ENCODE data around the gene EN1.

Gene EN1

DNA sequence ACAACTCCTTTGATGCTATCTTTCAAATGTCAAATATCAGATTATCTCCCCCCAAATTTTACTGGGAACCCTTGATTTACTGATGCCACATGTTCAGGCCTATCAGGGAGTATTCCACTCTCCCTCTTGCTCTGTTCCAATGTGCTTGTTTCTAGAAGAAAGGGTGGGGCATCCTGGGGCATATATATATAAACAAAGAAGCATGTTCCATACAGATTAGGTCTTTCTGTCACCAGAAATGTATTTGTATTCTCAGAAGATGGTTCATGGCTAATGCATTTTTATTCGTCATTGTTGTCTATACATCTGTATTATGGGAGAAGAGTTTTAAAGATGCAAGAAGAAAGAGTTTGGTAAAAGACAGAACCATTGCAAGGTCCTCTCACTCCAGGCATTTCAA lies 24.9 kb downstream of the EN1 start:
- no peak for DNase-seq (ENCODE audit: low read depth in 2 of 2)

DNA sequence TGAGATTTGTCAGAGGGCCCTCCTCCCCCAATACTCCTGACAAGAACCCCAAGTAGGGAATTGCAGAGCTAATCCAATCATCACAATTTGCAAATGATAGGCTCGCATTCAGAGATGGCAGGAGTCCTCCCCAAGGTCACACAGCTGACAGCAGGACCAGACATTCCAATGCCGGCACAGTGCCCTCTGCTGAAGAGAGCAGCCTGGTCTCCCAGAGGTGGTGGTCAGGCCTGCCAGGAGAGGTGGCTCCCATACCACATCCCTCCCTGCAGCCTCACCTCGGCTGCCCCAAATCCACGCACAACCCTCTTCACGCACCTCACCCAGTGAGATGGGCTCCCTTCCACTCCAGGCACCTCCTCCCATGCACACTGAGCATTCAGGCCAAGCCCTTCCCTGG lies 25.4 kb downstream of the EN1 start:
- no peak for DNase-seq (ENCODE audit: low read depth in 2 of 2)

DNA sequence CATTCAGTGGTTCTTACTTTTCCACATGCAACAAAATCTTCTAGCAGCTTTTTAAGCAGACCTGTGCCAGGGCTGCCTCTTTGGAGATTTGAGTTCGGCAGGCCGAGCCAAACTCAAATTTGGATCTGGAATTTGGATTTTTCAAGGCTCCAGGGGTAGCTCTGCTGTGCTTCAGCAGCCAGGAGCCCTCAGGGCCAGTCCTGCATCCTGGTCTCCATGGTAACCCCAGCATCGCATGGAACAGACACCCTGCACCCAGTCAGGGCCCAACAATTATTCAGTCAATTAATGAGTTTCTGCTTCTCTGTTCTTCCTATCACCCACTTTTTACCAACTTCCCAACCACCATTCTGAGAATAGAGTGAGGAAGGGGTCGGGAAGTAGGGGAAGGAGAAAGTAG lies 30.0 kb downstream of the EN1 start:
- no peak for DNase-seq (ENCODE audit: low read depth in 2 of 2)

DNA sequence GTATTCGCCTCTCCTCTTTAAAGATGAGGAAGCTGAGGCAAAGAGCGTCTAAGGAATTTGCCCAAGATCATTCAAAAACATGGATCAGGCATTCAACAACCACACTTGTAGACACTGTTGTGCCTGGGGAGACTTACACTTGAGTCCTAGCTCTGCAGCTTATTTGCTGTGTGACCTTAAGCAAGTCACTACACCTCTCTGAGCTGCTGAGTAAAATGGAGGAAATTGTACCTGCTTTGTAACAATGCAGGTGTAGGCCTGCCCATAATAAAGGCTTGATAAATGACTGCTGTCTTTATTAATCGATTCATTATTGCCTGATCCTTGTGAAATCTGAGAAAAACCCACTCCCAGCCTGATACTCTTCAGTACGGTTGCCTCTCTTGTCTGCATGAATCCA lies 30.8 kb downstream of the EN1 start:
- no peak for DNase-seq (ENCODE audit: low read depth in 2 of 2)

DNA sequence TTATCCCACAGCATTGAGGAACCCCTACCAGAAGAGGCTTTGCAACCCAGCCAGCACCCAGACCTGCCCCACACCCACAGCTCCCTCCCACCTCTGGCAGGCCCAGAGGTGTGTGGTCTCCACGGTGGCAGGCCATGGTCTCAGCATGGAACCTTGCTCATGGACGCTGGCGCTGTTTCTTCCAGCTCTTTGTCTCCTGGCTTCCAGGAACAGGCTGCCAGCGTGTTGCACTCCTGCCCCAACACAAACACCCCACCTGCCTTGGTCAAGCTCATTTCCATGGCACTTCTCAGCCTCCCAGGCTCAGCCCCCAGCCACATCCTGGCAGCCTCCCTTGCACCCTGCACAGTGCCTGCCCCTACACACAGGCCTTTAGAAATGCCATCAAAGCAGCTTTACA lies 31.7 kb downstream of the EN1 start:
- no peak for DNase-seq (ENCODE audit: low read depth in 2 of 2)

DNA sequence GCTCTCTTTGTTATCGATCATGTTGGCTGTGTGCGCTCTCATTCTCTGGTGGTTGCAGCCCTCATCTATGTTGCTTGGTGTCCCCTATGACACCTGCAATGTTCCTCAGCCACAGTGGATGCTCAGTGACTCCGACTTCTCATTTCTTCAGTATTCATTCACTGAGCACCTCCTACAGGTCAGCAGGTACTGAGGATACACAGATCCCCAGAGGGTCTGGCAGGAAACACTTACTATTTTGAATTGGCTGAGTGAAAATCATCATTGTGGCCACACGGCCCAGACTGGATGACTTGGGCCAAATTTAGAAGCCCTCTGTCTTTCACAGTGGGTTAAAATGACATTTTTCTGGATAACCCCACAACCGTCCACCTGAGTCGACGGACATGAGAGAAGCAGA lies 32.1 kb downstream of the EN1 start:
- no peak for DNase-seq (ENCODE audit: low read depth in 2 of 2)

DNA sequence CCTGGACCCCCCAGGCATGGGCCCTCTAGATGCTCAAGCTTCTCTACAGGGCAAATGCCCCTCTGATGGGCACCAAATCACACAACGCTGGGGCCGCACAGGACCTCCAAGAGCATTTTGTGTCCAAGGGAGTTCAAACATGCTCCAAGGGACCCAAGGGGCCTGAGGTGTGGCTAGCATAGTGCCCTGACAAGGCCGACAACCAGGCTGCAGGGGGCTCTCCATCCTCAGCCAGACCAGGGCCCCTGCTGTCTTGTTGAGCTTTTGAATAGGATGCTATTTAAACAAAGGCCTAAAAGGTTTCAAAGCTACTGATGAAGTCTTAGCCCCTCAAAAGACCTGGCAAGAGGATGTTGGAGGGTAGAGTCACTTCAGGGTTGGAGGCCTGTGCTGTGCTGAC lies 33.1 kb downstream of the EN1 start:
- DNase-seq (ENCODE audit: low read depth in 2 of 2), result no peak

DNA sequence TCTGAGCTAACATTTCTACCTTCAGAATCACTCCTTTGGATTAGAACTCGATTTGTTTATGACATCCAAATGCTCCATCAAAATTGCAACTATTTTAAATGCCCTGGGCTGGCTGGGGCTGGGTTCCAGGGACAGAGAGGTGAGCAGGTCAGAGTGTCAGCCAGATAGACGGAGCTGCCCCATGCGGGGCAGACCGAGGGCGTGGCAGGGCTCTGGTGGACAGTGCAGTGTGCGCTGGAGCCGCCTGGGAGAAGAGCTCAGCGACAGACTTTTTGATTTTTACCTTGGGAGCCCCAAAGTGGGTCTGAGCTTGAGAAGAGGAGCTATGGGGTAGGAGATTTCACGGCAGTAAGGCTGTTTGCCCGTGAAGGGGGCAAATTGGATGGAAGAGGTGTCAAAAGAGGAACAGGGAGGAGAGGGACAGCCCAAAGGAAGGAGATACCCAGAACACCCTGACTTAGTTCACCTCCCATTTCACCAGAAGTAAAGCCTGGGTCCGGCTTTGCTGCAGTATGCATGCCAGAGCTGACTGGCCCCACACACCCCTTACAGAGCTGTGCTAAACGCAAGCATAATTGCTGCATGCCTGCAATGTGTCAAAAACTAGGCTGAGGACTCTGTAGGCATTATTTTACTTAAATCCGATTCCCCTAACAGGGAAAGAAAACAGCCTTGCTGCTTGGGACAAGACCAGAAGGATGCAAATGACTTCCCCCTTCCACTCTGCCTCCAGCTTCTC lies 33.7 kb downstream of the EN1 start:
- no peak for DNase-seq (ENCODE audit: low read depth in 2 of 2)

DNA sequence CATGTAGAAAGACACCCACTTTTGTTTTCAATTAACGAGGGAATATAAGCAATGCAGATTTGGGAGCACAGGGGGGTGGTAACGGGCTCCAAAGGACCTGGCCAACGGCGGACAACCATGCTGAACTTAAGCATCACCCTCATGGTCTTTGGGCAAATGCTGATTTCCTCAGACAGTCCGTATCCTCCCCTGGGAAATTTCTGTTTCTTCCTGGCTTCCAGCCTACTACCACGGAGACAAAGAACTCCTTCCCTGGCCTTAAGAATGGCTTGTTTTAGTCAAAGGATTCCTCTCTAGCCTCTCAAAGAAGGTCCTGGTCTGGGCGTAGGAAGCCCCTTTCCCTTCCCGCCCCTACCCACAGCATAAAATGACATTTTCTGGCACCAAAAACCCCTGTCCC lies 34.3 kb downstream of the EN1 start:
- no peak for DNase-seq (ENCODE audit: low read depth in 2 of 2)

DNA sequence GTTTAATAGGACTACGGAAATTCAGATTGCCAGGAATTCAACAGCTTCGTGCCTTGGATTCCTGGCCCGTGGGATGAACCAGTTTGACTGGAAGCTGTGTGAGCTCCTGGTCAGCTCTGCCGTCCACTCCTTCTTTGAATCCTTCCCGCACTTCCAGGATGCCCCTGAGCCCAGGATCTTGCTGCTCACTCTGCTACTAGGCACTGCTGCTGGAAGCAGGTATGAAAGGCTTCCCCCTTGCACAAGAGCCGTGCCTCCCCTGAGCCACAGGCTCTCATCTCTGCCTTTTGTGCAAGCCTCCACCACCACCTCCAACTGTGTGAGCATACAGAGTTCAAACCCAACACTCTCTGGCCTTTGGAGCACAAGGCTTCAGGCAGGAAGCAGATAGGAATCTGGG lies 34.9 kb downstream of the EN1 start:
- no peak for DNase-seq (ENCODE audit: low read depth in 2 of 2)

DNA sequence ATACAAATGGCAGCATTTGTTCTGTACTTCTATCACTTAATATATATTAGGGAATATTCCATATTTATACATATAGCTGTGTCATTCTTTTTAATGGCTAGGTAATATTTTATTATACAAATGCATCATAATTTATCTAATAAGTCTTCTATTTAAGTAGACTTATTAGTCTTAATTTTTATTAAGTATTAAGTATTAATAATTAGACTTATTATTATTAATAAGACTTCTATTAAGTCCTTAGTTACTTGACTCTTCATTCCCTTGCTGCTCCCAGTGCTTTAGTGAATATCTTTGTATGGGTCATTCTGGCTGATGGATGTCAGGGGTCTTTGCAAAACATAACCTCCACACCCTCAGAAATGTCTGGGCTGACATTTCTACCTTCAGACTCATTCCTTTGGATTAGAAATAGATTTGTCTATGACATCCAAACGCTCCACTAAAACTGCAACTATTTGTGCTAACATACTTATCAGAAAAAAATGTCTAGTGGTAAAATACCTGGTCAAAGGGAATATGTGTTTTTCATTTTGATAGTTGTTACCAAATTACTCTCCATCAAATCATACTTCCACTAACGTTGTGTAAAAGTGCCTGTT lies 35.8 kb downstream of the EN1 start:
- DNase-seq (ENCODE audit: low read depth in 2 of 2), result no peak

DNA sequence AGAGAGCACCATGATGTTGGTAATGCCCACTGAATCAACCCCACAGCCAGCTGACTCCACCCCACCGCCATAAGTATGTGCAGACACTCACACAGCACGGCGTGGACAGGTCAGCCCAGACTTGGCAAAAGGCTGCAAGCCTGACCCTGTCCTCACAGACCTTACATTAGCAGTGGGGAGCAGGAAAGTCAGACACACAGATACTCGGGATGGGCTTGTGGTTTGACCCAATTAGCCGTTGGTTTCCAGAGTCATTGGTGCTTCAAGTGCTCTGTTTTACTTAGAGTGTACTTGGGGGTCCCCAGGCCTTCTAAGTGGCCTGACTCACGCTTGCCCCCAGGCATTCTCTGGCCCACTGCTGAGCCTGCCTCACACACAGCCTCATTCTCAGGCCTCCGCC lies 36.7 kb downstream of the EN1 start:
- DNase-seq (ENCODE audit: low read depth in 2 of 2), result no peak

DNA sequence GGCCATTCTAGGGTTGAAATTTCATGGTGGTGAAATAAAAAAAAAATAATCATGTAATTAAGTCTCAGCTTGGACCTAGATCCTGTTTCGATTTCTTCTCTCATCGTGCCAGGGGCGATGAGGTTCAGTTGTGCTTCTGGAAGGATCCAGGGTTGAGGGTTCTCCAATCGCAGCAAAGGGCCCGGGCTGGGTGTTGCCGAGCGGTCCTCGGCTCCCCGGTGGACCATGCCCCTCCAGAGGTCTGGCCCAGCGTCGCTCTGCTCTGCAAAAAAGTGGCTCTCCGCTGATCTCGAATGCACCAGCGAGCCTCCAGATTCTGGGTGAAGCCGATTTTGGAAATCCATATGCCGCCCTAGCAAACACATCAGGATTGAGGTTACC lies 39.0 kb downstream of the EN1 start:
- DNase-seq (ENCODE audit: low read depth in 2 of 2), result no peak

DNA sequence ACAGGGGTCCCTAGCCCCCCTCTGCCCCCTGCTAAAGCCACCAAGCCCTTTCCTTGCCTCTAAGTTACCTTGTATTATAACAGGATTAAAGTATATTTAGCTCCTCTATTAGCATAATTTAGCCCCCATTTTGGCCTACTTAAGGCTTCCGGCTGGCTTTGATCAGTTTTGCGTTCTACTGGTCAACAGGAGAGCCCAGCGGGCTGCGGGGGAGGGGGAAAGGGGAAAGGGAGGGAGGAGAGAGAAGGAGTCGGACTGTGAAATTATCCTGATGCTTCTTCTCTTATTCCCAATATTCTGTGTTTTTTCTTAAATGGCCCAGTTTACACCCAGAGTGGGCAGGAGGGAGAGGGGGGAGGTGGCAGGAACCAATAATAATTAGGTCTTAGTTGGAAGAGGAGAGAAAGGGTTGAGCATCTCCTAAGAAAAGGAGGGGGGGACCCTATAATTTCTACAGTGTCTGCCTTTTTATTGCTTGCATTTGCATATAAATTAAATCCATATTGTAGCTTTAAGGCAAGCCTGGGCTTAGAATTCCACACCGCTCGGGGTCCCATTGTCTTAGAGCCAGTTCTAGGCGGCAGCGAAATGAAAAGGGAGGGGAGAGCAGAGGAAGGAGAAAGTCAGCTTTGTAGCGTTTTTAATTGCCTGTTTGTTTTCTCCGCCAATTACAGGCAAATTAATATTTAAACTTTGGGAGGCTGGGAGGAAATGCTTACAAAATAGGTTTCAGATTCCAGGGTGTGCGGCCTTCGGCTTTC lies 39.6 kb downstream of the EN1 start:
- DNase-seq (ENCODE audit: low read depth in 2 of 2), result no peak

DNA sequence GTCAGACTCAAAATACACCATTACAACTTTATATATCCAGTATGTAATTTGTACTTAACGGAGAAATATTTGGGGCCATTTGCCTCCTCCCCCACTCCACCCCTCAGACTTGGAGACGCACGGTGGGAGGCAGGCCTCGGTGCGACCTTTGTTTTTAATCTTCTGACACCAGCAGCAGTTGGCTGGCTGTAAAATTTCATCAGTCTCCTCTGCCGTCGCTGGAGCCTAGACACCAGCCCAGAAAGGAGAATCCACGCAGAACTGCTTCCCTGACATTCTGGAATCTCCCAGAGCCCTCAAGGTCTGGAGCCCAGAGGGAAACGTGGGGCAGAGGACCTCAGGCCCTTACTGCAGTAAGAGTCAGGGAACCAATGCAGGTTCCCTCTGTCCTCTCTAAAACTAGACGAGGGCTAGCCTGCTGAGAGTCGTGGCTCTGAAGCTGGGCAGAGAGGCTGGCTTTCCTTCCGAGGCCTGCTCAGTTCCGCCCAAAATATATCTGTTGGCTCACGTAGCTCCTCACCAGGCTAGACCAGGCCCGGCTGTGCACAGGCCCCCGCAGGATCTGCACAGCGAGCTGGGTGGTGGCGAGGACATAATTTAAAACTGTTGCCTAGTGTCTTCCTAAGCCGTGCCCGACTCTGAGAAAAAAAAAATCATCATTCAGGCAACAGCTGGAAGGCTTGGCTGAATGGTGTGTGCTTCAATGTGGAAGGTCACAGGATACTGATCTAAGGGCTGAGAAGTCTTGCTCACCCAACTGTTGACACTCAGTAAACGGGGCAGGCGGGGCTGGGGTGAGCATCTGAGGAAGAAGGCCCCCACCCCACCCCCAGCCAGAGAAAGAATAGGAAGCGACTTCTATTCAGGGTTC lies 40.4 kb downstream of the EN1 start:
- no peak for DNase-seq (ENCODE audit: low read depth in 2 of 2)

DNA sequence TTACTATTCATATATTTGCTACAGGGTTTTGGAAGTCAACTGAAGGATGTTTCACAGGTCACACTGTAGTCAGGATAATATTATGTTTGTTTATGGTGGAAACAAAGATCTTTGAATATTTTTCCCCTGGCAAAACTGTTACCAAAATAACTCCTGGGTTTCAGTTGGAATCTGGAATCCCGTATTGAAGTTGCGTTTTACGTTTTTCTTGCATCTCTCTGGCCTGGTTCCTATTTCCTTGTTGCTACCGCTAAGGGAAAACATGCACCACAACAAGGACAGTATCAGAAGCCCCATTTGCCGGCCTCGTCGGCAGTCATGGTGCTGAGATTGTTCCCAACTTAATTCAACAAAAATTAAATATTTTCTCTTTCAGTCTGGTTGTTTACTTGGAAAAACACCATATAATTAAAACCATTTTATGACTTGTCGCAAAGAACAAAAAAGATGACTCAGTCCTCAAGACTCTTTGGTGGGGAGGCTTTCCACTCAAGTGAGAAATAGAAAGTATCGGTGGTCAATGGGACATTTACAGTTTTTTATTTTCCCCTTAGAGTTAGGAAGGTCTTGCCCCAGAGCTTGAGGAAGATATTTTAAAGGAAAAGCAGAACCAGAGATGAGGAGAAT lies 42.3 kb downstream of the EN1 start:
- no peak for DNase-seq (ENCODE audit: low read depth in 2 of 2)

DNA sequence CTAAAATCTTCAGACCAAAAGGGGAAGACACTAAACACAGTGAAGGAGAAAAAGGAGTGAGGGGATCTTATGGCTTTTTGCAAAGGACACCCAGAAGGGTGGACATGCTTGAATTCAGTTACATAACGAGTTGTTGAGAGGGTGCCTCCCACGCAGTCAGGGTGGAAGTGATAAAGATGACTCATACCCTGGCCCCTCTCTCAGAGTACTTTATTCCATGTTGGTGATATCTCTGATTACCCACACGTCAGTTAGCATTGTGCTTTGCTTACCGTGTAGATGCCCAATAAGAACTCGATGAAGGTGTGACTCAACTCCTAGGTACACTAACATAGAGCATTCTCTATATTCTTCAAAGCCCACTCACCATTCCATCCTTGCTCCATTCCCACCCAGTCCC lies 44.4 kb downstream of the EN1 start:
- DNase-seq (ENCODE audit: low read depth in 2 of 2), result no peak

DNA sequence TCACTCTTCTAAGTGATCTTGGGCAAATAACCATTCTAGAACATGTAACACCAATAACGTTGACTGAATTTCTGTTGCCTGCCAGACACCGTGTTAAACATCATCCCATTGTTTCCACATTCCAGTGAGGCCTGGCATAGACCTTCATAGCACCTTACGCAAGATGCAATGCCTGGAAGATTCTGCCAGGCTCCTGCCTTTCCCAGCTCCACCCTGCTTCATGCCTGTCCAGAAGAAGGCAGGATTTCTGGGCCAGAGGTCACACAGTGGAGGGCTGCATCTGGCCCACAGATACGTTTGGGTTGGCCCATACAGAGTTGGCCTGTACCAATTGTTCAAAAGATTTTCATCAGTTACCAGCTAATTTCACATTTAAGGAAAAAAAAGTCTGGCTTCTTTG lies 46.3 kb downstream of the EN1 start:
- DNase-seq (ENCODE audit: low read depth in 2 of 2), result no peak

DNA sequence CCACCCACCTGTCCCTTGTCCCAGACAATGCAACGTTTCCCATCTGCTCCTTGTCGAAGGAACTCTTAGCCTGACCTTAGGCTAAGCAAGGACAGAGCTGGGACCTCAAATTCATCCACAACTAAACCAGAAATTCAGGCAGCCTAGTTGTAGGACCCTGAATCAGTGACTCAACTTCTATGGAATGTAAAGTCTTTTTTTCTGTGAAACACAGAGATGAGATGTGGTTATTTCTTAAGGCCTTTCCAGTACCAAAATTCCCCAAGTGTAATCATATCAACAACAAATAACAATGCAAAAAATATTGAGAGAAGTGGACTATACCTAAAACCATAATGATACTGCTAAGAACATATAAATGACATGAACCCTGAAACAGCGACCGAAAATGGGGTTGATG lies 46.7 kb downstream of the EN1 start:
- no peak for DNase-seq (ENCODE audit: low read depth in 2 of 2)

DNA sequence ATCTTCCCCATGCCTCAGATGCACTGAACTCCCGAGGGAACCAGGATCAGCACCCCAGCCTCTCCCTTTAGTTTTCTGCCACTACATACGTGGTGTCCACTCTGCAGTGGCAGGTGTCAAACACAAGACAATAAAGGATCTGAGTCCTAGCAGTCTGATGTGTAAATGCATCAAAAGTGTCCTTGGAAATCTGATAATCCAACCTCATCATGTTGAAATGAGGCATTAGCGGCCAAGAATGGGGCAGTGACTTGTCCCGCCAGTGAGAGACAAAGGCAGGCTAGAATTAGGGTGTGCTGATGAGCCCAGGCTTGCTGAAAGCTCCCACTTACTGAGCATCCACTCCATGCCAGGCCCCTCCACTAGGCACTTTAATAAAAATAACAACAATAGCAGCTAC lies 52.9 kb downstream of the EN1 start:
- no peak for DNase-seq (ENCODE audit: low read depth in 2 of 2)
